ENCODE measurements around the gene ACY1.

Gene ACY1

GRCh38 chr3:51963951-51964451, 19.3 kb upstream of the ACY1 start:
- no peak for DNase-seq (ENCODE audit: low spot score)

DNA sequence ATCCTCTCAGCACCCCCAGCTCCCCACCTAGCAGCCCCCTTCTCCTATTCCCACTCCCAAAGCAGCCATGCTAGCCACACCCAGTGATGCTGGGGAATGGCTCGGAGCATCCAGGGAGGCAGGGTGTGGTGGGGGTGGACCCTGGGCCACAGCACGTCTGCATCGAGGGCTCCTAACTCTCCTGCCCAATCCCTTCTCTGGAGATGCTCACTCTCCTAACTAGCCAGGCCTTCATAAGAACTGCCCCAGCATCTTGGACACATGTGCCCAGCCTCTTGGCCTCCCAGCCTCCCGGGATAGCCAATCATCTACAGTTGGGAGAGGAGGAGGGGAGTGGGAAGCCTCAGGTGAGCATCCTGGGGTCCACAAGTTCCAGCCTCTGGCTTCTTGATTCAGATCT, 18.8 kb upstream of the ACY1 start:
- no peak for DNase-seq (ENCODE audit: low spot score)

DNA sequence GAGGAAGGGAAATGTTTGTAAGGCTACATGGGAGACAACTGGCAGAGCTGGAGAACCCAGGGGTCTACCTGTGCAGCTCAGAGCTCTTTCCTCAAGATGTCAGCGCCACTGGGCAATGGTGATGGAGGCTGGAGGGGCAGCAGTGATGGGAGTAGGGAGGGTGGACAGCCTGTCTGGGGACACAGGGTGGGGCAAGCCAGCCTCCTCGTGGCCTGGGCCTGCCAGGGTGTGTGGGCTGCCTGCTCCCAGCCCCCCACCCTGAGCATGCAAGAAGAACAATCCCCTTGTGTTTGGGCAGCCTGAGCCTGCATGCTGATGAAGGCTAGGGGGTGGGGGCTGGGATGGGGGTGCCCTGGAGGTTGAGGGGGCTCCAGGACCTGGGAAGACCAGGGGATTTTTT, 17.3 kb upstream of the ACY1 start:
- DNase-seq (ENCODE audit: low spot score): no peak

DNA sequence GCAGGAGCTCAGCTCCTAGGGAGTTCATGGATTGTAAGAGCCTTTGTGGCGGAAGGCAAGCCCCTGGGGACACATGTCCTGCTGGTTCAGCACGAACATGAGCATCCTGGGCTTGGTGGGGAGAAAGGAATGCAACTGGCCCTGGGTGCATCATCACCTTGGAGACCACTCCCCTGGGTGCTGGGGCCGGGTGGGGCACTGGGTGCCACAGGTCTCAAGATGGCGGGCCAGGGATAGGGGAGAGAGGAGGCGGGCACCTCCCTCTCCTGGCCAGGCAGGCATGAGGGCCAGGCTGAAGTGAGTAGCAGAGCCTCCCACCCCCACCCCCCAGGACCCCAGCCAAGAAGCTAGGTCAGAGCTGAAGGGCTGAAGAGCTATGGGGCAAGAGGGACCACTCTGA, 16.8 kb upstream of the ACY1 start:
- DNase-seq (ENCODE audit: low spot score): no peak

- DNase-seq (ENCODE audit: low spot score): no peak
These were observed 16.4 kb upstream of the ACY1 start for GRCh38 chr3:51966922-51967383.

DNA sequence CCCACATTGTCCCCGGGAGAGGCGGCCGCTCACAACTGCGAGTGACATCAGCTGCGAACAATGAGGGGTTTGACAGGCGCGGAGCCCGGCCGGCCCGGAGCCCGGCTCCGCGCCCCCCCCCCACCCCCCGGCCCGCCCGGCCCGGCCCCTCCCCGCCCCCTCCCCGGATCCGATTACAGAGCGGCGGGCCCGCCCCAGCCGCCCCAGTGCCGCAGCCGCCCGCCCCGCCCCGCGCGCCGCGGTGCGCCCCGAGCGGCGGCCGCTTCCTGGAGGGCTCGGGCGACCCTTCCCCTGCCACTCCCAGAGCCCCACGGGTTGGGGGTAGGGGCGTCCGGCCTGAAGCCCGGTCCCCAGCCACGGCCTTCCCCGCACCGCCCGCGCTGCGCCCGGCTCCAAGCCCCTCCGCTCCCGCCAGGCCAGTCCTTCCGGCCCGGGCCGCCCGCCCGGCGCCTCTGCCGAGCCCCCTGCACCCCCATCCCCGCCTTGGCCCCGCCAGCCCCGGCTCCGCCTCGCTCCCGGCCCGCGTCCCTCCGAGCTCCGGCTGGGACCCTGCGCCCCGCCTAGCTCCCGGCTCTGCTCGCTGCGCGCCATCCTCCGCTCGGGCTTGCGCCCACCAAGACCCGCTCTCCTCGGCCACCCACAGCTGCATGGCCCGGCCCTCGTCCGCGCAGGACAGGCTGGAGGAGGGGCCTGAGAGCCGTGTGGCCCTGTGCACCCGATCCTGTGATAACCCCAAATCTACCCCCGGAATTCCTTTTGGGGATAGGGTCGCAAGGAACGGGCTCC, 15.8 kb upstream of the ACY1 start, which contains the start of gene PCBP4:
Gene PCBP4 (minus strand): TSS at position 71 of the 786 bp plus-strand sequence. CDS start 6,214 bp downstream, outside the sequence.
- peak; percentile 87 for DNase-seq (ENCODE audit: low spot score)

DNA sequence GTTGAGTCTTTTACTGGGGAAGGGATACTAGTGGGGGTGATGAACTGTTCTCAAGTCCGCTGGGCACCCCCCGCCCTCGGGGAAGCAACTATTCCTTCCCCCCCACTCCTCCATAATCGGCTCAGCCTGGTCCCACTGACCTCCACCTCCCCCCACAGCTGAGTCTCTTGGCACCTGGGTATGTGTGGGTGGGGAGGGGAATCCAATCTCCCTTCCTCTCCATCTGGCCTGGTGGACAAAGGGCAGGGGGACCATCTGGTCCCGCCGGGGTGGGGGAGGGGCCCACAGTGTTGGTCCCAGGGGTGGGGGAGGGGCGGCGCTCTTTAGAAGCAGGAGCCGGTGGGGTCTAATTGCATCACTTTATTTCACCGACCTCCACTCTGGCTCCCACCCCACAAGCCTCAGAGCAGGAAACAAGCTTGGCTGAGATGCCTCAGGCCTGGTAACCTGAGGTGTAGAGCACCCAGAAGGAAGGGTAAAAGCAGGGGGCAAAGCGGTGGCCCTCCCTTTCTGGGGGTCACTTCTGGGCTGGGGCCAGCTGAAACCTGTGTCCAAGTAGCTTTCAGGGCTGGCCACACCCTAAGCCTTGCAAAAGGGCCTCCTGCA, 15.1 kb upstream of the ACY1 start:
- DNase-seq (ENCODE audit: low spot score): no peak

DNA sequence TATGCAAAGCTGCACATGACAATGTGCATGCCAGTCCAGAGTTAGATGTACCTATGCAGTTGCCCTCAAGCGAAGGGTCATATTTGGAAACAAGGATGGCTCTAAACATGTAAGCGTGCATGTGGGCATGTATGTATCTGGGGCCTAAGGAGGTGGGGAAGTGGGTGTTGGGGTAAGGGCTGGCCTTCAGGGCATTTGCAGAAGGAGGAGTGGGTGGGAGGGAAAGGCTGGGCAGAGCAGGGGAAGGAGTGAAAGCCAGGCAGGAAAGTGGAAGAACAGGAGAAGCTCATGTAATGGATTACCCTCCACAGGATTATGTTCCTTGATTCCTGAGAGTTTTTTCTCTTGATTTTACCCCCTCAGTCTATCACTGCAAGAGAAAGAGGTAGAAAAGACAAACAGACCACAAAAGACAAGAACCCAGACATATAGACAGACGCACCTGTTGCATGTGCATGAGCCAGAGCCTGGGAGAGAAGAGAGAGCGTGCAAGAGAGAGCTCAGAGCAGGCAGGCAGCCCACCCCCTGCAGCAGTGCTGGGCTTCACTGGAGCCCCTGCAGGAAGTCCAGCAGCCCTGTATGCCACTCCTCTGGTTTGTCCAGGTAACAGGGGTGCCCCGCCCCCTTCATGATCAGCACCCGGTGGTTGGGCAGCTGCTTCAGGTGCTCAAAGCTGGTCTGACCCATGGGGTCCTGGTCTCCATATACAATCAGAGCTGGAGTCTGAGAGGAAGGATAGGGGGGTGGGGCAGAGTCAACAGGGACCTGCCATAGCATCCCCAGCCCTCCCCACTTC, 14.3 kb upstream of the ACY1 start:
- no peak for DNase-seq (ENCODE audit: low spot score)

DNA sequence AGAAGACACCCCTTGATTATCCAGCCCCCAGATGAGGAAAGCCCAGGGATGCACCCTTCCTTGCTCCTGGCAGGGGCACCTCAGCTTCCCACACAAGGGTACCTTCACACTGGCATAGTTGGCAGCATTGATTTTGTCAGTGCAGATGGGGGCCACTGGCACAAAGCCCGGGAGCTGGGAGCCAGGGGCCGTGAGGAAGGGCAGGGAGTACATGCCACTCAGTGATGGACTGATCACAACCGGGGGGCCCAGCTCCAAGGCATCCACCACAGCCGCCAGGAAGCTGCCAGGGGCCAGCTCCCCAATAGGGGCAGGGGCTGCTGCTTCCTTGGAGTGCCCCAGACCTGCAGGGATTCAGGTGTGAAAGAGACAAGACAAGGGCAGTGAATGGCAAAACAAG, 13.5 kb upstream of the ACY1 start:
- DNase-seq (ENCODE audit: low spot score): no peak

DNA sequence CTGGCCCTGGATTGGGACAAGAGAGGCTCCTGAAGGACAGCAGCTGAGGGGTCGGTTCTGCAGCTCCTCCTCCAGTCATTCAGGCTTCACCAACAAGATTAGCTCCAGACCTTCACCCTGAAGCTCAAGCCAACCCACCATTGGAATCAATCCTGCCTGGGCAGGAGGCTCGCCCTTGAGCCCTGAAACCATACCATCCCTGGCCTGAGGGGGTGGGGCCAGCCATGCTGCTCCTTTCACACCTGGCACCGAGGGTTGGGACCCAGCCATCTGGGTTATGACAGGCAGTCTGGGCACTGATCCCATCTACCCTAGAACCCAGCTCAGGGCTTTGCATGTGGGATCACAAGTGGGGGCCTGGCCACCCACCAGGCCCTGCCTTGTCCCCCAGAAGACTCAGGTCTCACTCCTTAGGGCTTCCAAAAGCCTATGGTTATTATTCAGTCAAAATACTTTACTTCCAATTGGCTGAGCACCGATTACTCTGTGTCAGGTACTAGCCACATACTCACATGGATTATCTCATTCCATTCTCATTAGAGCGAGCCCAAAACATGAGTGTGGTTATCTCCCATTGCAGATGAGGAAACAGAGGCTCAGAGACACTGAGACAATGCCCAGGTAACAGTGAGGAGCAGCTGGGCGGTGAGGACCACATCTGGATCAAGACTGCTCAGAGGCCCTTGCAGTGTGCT, 12.6 kb upstream of the ACY1 start:
- no peak for DNase-seq (ENCODE audit: low spot score)

- no peak for DNase-seq (ENCODE audit: low spot score)
These were observed 12.0 kb upstream of the ACY1 start for GRCh38 chr3:51971350-51971749.

DNA sequence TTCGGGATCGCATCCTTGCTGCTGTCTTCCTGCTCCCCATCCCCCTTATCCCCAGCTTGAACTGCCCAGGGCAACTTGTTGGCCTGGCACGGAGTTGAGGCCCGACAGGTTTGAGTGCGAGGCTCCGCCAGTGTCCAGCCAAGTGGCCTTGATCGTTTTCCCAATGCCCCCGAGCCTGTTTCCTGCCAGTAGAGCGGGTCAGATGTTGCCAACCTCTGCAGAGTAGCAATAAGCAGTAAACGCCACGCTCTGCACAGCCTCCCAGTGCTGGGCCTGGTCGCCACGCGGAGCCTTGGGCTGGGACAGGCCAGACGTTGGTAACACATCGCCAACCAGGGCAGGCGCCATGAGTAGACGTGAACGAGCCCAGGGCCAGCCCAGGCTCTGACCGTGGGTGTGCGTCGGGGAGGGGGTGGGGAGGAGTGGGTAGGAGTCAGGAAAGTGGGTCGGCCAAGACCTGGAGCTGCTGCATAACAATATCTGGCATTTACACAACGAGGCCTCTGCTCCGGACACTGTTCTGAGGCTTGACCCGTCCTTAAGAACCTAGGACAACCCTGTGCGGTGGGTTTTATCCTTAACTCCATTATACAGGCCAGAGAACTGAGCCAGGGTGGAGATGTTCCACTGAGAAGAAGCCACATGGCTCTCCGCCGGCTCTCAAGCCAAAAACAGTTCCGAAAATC, 8.9 kb upstream of the ACY1 start:
- DNase-seq (ENCODE audit: low spot score): no peak

DNA sequence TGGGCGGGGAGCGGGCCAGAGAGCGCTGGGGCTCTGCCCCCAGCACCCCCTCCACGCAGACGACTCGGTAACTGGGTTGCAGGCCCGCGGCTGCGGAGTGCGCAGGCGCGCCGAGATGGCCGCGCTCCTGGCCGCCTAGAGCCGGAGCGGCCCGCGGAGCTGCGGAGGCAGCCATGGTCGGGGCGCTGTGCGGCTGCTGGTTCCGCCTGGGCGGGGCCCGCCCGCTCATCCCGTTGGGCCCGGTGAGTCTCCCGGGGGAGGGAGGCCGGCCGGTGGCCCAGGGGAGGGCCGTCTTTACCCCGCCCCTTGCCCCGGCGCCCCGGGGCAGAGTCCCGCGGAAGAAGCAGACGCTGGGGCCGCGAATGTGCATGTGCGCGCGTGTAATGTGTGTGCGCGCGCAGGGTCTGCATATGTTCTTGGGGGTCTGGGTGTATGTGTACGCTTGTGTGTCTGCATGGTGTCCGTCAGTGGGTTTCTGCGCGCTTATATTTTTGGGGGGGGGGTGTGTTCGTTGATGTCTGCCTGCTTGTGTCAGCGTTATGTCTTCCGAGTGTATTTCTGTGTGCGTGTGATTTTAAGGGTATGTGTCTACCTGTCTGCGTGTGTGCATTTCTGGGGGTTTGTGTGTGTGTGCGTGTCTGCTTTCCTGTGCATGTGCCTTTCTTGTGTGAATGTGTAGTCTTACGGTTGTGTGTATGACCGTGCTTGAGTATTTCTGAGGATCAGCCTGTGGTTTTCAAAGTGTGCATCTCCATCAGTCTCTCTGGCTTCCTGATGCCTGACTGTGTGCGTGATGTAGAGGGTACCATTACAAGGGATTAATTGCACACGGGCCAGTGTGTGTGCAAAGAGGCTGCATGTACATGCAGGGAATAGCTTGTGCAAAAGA, 8.1 kb upstream of the ACY1 start, which contains the start of gene ABHD14A:
Gene ABHD14A (plus strand): TSS at position 102 of the 889 bp plus-strand sequence. CDS start 72 bp downstream, at position 174.
- peak; percentile 95 for DNase-seq (ENCODE audit: low spot score)

DNA sequence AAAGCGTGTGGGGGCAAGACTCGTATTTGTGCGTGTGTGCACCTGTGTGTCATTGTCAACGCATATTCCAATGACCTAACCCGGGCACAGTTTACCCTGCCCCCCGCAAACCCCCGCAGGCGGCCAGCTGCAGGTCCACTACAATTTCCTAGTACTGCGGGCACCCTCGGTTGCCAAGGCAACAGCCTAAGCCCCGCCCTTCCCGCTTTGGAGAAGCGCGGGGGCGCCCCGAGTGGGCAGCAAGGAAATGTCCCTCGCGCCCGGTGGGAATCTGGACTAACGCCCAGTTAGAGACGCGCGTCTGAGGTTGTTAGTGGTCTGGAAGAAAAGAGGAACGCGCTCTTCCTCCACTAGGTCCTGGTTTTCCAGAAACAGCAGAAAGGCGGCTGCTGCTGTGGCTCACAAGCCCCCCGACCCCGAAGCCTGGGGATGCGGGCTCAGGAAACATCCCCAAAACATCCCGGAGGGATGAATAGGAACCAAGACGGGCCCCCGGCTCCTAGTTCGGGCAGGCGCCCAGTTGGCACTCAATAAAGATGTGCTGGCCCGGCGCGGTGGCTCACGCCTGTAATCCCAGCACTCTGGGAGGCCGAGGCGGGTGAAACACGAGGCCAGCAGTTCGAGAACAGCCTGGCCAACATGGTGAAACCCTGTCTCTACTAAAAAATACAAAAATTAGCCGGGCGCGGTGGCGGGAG, 7.3 kb upstream of the ACY1 start:
- DNase-seq (ENCODE audit: low spot score): peak; percentile 84

DNA sequence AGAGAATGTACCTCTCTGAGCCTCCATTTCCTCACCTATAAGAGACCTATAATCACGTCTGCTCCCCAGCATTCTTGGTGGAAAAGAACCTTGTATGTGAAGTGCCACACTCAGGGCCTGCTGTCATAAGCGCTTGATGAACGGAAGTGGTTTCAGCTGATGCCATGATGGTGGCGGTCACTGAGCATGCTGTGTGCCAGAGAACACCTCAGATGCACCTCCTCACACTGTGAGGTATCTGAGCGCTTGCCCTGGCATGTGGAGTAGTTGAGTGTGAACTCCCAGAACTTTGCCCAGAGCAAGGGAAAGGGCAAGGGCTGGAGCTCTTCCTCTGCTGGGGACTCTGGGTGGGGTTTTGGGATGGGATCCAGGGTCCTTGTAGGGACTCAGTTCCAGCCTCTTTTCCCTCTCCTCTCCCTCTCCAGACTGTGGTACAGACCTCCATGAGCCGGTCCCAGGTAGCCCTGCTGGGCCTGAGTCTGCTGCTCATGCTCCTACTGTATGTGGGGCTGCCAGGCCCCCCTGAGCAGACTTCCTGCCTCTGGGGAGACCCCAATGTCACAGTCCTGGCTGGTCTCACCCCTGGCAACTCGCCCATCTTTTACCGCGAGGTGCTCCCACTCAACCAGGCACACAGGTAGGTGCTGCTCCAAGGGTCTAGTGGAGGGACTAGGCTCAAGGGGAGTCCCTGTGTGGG, 5.7 kb upstream of the ACY1 start:
- no peak for DNase-seq (ENCODE audit: low spot score)

DNA sequence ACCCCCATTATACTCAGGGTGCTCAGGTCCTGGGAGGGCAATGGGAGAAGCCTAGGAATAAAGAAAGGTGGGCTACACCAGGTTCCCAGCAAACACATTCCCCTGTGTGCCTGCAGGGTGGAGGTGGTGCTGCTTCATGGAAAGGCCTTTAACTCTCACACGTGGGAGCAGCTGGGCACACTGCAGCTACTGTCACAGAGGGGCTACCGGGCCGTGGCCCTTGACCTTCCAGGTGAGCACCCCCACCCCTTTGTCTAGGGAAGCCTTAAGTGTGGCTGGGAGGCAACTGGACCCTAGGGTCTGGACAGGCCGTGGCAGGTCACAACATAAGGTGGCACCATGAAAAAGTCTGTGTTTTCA, 5.2 kb upstream of the ACY1 start:
- DNase-seq (ENCODE audit: low spot score): no peak

GRCh38 chr3:51980253-51980652, 3.1 kb upstream of the ACY1 start:
- DNase-seq (ENCODE audit: low spot score): no peak

DNA sequence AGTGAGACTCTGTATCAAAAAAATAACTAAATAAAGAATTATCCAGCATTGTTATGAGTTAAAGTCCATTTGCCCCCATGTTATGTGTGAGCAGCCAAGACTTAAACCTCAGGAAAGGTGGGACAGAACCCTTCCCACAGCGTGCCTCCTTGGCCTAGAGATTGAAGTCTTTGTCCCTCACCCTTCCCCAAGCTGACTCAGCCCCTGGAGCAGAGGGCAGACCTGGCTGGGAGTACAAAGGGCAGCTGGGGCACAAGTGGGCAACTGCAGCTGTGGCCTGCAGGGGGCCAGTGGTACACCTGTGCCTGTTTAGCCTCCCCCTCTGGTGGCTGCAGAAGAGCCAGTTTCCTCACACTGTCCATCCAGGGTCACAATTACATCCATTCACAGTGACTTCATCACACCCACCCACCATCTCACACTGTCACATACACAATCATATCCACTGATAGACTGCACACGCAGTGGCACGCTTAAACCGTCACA, 940 bp upstream of the ACY1 start:
- DNase-seq (ENCODE audit: low spot score): peak; percentile 64

Measured in AG08396 (cell line).